Head of caudate nucleus (tissue), 42 donors: ENCODE data around the gene CACNG5.
"Not testable (repeated sequence)": the region's sequence is repeated elsewhere in the genome, so short reads cannot be mapped to it uniquely, and the experiment has no call there.

ENCODE experiments used
- DNase-seq, 42 donors: peaks; one replicate each; pipeline versions ENCODE4 v3.0.0 to v3.0.0-alpha.2; 2020 to 2021; ENCODE audit warnings: mixed read lengths in 7 of 42
- intact Hi-C: fragments of 100-400 bp; cut with DNase I; formaldehyde crosslinking; loops from one replicate; pipeline ENCODE4 v1.15.0; 2022

The CACNG5 gene

DNA sequence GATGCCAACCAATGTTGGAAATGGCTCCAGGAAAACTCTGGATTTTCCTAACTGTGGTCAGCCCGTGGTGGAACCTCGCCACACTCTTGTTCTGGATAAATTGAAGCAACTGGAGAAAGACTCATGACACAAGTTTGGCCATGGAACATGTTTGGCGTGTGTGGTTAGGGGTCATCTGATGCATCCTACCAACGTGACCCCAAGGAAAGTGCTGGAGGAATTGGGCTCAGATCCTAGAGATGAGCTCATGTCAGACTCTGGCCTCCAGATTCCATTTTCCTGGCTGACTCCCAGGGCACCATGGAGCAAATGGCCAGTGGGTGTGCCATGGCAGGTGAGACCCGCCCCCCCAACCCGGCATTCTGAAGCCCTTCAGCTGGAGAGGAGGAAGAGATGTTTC is 58.5 kb downstream of the CACNG5 start:
- no peak for DNase-seq
- intact Hi-C loops: no loop called here

DNA sequence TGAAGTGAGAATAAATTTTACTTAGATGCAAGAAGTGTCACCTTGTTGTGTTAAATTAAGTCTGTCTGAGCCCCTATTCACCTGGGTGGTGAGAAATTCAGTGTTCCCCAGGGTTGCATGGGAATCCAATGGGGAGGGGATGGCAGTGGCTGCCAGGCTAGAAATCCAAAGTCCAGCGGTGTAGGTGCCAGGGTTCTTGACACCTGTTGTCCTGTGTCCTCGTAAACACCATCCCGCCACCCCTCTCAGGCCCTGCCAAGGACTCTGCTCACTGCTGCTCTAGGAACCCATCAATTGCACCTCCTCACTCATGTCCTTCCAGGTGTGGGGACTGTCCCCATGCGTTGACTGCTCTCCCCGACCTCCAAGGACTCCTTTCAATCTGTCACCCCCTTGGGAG is 58.9 kb downstream of the CACNG5 start:
- intact Hi-C loops: no loop called here

DNA sequence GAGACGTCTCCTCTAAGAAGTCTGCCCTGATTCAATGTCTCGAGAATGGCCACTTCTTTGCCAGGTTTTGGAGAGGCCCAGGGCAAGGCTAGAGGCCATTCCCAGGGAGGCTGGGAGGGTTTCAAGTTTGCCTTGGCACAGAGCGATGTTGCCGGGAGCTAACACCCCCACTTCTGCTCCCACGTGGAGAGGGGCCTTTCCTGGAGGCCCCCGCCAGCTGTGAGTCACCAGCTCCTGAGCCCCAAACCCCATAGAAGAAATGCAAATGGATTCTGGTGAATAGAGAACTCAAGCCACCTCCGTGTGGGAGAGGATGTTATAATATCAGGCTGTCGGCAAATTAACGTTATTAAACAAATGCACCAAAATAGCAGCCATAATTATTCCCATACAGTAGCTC is 62.2 kb downstream of the CACNG5 start:
- DNase-seq: peak in 40 of 42 donors; percentile 15 to 89 (median 60)
- intact Hi-C loops: no loop called here

More for the DNA sequence above, 58.9 kb downstream of the CACNG5 start:
- DNase-seq: no peak

DNA sequence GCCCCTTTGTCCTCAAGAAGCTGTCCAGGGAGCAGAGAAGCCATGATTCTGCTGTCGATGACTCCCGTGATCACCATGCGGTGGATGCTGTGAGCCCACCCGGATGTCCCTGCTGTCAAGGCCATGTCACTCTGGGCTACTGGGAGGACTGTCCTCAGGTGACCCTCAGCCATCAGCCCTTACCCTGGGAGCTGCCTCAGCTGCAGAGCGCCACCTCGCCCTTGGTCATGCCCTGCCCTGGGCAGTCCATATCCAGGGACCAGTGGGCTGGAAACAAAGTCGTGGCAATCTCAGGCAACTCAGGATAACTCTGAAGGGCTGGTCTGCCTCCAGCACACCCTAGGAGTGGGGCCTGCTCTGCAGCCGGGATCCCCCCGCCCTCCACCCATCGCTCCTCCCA is 63.6 kb downstream of the CACNG5 start:
- no peak for DNase-seq
- intact Hi-C loops: no loop called here

DNA sequence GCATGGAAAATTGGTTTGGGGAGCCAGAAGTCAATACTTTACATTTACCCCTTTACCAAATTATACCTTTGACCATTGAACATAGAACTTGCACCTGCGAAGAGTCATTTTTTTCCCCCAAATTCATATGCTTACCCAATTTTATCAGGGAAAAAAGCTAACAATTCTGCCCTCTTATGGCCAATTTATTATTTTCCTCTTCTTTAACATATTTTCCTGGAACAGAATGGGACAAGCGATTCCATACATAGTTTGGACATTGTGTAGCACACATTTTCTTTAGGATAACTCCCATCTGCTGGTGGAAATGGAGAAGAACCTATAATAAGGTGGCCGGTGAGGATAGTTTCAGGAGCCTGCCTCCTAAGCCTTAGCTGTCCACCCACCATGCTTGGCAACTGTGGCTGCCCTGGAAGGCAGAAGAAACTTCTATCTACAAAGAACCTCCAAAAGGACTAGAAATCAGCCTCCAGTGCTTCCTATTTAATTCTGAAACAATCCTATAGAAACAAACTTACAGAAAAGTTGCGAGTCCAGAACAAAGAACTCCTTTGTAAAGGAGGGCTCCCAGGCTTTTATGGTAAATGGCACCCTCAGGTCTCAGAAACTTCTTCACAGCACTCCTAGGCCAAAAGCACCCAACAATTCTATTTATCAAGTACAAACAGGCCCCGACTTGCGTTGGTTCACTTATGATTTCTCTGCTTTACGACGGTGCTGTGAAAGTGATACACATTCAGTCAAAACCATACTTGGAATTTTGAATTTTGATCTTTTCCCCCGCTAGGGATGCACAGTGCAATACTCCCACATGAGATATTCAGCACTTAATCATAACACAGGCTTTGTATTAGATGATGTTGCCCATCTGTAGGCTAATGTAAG is 65.5 kb downstream of the CACNG5 start:
- DNase-seq: no peak
- intact Hi-C loops: loop anchor here (5.0 kb wide), 1 partner anchor 173 kb away; no protein-coding TSS in a partner anchor

DNA sequence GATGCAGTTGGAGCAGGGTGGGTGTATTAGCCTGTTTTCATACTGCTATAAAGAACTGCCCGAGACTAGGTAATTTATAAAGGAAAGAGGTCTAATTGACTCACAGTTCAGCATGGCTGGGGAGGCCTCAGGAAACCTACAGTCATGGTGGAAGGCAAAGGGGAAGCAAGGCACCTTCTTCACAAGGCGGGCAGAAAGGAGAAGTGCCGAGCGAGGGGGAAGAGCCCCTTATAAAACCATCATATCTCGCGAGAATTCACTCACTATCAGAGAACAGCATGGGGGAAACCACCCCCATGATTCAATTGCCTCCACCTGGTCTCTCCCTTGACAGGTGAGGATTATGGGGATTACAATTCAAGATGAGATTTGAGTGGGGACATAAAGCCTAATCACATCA is 68.4 kb downstream of the CACNG5 start:
- intact Hi-C loops: loop anchor here (5.0 kb wide), 1 partner anchor 176 kb away; no protein-coding TSS in a partner anchor
- DNase-seq: not testable (repeated sequence)

DNA sequence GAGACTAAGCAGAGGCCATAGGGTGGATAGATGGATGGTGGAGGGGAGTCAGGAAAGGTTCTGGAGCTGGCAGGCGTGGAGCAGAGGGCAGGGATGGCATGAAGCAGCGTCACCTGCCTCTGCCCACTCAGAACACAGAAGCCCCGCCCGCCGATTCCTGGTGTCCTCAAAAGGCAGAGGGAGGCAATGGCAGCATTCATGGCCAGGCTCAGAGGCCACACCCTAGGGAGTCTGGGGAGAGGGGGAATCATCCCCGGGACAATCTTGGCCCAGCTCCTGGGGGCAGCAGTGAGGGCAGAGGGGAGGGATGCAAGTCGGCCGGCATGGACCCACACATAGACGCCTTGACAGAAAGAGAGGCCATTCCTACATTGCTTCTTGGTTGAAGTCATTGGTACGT is 68.9 kb downstream of the CACNG5 start:
- intact Hi-C loops: loop anchor here (5.0 kb wide), 1 partner anchor 176 kb away; no protein-coding TSS in a partner anchor
- no peak for DNase-seq

DNA sequence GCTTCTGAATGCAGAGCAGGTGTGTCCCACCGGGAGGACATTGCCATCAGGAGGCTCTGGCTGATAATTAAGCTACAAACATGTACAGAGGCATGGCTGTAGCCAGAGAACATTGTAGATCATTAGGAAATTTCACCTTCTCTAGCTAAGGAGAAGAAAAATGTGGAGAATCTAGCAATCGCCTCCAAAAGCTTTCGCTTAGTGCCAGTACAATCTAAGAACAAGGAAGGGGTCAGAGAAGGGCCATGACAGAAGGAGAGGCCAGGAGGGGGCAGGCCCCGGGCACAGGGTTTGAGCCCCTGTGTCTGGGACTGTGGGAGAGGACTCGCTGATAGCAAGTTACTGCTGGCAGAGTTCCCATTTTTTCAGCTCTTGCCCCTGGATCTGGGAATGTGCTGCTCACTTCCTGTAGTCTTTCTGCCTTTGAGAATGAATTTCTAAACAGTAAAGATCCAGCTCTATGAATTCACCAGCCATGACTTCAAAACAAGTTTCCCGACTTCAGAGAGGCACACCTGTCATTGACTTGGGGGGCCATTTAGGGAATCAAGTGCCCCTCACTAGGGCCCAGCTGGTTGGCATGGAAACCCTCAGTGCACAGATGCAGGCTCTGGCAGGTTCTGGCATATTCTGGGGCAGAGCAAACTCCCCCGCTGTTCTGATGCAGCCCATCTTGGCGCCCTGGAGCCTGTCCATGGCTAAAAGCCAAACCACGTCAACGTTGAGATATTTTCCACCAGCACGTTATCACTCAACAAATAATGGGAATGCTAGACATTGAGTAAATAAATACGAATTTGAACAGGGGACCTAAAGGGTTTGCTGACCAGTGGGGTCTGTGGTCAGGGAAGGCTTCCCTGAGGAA is 70.1 kb downstream of the CACNG5 start:
- DNase-seq: no peak
- intact Hi-C loops: loop anchor here (5.0 kb wide), 2 partner anchors 178 to 188 kb away; no protein-coding TSS in a partner anchor

DNA sequence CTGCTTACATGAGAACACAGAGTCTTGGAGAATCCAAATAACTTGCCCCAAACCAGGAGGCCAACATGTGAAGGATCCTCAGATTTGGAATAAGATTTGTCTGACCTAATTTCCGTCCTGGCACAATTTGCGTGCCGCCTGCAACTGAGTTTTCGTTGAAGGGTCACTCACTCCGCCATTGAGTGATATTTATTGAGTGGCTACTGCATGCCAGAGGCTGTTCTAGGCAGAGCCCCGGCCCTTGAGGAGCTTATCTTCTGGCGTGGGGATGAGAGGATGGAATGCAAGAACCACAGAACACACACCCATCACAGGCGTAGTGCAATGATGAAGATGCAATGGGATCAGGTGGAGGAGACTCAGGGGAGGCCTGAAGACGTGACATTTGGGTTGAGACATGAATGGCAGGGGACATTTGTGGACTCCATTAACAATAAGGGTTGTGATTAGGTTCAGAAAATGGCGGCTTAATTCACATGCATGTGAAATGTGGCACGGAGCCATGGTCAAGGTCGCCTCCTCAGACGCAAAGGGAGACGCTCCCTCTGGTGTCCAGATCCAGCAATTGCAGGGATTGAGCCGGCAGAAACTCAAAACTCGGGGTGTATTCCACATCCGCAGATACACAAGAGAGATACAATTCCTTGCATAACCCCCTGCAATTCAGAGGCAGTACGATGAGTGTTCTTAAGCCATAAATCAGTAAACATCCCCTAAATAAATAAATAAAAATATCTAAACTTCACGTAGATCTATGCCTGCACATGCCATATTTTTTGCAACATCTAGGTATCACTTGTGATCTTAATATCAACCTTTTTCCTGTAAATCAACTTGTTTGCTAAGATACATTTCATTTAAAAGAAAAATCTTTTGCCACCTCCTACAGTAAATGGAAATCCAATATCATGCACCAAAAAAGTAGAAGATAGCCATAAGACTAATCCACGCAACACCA is 71.7 kb downstream of the CACNG5 start:
- intact Hi-C loops: loop anchor here (5.0 kb wide), 1 partner anchor 189 kb away; no protein-coding TSS in a partner anchor
- DNase-seq: peak; percentile 70 to 94 (median 85)

DNA sequence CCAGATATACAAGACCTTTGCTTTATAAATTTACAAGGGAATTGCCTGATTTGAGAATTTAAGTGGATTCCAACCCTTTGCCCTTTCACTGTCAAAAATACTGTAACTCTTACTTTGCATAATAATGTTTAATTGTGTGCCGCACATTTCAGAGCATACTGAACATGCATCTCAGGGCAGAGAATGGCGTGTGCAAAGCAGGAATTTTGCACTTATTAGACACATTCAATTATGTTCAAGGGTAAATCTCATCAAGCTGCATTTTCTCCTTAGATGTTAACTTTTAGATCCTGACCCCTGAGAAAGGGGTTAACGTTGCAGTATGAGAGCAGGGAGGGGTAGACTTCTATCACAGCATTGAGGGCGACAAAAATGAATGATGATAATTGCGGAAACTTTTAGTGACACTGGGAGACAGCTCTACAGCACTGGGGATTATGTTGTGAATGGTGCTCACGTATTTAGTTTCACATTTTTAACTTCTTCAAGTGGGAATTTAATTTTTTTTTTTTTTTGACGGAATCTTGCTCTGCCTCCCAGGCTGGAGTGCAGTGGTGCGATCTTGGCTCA is 75.0 kb downstream of the CACNG5 start:
- intact Hi-C loops: loop anchor here (5.0 kb wide), 1 partner anchor 193 kb away; no protein-coding TSS in a partner anchor
- no peak for DNase-seq

DNA sequence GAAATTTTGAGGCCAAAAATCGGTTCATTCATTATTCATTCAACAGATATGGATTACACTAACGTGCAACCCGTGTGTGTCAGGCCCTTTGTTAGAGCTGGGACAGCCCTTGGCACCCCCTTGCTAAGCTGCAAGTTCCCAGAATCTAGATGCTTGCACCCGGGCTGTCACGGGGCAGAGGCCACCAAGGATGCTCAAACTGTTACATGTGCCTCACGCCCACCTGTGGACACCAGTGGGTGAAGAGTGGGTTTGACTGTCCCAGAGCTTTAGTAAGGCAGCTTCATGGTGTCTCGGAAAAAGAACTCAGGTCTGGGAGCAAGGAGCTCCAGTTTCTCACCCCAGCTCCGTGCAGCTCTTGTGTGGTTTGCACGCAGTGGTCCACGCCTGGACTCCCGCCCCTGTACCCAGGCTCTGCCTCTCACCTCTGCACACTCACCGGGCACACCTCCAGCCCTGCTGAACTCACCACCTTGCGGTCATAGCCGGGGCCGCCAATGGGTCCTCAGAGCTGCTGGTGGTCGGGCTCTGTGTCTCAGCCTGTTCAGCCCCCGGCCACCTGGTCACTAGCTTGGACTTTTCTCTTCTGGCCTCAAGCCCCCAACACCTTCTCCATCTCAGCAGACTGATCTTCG is 75.9 kb downstream of the CACNG5 start:
- intact Hi-C loops: no loop called here
- no peak for DNase-seq

DNA sequence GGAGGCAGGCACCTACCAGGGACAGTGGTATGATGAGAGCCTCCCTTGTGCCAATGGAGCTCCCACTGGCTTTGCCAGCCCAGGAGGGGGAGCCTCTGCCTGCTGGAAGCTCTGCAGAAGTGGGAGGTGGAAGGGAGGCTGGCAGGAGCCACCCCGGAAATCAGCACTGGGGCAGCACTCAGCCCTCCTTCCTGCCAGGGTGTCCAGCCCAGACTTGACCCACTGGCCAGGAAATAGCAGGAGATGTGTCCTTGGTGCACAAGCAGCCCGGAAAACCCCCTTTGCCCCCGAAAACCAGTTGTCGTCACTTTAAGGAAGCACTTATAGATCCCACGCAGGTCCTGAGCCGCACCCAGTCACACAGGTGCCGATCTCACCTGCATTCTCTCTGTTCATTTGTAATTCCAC is 80.3 kb downstream of the CACNG5 start:
- peak in 41 of 42 donors; percentile 21 to 83 (median 61) for DNase-seq
- intact Hi-C loops: no loop called here

DNA sequence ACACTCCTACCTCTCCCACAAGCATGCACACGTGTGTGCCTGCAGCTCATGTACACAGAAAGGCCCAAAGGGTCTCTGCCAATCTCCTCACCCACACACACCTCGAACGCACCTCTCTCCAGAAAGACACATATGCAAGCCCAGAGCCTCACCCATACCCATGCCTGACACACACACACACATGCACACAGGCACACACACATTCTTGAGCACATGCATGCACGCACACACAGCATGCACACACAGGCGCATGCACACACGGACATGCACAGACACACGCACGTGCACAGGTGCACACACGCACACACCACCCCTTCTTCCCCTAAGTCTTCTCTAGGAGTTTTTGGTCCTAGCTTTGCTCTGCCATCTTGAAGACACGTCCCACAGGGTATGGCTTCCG is 80.9 kb downstream of the CACNG5 start:
- no peak for DNase-seq
- intact Hi-C loops: no loop called here

DNA sequence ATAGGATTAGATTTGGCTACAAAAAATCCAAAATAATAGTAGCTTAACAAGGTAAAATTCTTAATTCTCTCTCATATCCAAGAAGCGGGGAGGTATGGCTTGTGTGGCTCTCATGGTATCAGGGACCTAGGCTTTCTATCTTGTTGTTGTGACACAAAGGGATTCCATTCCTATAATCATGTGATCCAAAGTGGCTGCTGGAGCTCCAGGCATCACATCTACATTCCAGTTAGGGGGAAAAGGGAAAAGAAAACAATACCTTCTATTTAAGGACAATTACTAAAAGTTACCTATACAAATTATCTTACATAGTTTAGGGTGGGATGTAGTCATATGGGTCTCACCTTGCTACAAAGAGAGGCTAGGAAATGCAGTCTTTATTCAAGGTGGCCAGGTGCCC is 82.0 kb downstream of the CACNG5 start:
- intact Hi-C loops: no loop called here
- DNase-seq: no peak

DNA sequence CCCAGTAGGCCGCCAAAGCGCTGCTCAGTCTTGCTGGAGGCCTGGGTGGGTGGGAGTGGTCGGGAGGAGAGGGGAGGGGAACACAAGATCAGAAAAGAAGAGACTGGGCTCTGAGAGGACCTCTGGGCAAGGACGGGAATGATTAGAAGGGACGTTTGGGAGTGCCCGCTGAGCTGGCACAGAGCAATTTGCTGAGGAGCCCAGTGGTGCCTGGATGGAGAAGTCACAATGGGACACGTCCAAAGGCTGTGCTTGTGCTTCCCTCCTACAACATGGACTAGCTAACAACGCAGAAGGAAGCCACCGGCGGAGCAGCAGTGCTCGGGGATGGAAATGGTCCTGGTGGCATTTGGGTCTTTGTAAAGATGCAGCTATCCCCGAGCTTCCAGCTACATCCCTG is 84.0 kb downstream of the CACNG5 start:
- intact Hi-C loops: no loop called here
- no peak for DNase-seq

DNA sequence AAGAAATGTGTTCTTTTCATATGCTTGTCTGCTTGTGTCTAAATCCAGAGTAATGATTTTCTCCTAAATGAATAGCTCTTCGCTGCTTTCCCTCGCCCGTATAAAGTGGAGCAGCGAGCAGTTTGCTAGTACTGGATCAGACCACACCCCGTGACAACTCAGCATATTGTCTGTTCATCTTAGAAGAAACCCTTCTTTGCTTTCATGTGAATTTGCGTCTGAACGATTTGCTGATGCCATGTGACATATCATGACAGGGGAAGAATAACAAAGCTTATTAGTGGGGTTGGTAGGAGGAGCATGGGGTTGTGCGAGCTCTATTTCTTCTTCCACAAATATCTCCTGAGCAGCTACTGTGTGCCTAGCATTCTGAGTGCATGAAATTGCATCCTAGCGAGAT is 85.5 kb downstream of the CACNG5 start:
- DNase-seq: peak in 27 of 42 donors; percentile 17 to 79 (median 42)

DNA sequence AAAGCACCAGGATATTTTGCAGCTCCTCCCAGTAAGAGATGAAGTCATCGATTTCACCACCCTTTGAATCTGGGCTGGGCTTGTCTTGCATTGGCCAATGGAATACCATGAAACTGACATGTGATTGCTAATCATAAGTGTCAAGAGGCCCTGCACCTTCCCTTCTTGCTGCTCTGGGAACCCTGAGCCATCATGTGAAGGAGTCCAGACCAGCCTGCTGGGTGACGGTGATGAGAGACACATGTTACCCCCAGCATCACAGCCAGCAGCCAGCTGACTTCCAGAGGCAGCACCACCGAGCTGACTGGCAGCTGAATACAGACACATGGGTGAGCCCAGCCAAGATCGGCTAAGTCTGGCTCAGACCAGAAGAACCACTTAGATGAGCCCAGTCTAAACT is 86.0 kb downstream of the CACNG5 start:
- peak in 1 of 42 donors; percentile 33 for DNase-seq
- intact Hi-C loops: no loop called here

More for the DNA sequence above, 85.5 kb downstream of the CACNG5 start:
- intact Hi-C loops: no loop called here

DNA sequence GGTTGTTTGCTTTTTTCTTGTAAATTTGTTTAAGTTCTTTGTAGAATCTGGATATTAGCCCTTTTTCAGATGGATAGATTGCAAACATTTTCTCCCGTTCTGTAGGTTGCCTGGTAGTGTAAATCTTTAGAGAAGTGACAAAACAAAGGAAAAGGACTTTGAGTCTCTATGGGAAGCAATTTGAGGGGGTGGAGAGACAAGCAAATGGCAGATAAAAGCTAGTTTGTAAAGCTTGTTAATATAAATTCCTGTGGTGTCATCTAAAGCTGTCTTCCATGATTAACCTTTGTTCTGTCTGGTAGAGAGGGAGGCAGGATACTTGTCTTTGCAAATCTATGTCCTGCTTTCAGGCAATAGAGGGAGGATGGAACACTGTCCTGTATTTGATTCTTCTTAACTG is 89.0 kb downstream of the CACNG5 start:
- DNase-seq: no peak
- intact Hi-C loops: no loop called here
